SKM-1 treated with dmso at 0.1 percent for 144 hours (cell line): ENCODE data around the gene CWC15.
"Not testable (repeated sequence)": the region's sequence is repeated elsewhere in the genome, so short reads cannot be mapped to it uniquely, and the experiment has no call there.

ENCODE experiments used
- DNase-seq: peaks from one replicate; lab custom pipeline; 2025; ENCODE audit not compliant: unreplicated experiment; lab: John Stamatoyannopoulos, UW

CWC15 gene

GRCh38 chr11:94922321-94923003 is 50.9 kb downstream of the CWC15 start:
- DNase-seq, result peak; percentile 76

- no peak for DNase-seq
Measured at GRCh38 chr11:94920311-94920710, 53.0 kb downstream of the CWC15 start.

GRCh38 chr11:94913718-94914394 is 59.5 kb downstream of the CWC15 start:
- not testable (repeated sequence) for DNase-seq

GRCh38 chr11:94912806-94913205 is 60.5 kb downstream of the CWC15 start:
- DNase-seq, result no peak
